Raji (cell line): ENCODE results near the gene NAA80.
A peak's percentile ranks its signal among the peaks of the same experiment; 100 is the strongest.

Experiments used
- POLR2A ChIP-seq: IDR thresholded peaks from 2 replicates; pipeline ENCODE4 v1.6.1; 2011; ENCODE audit warnings: low read depth, low read length, control low read depth; ENCODE audit not compliant: insufficient read depth

The NAA80 gene

GRCh38 chr3:50322386-50323091 lies 23.3 kb upstream of the NAA80 start, which contains the start of gene HYAL2:
HYAL2 (minus strand) TSS chr3:50322745; CDS start chr3:50320489, 2,256 bp downstream.
- TF ChIP-seq POLR2A: no peak

GRCh38 chr3:50322115-50322385 lies 22.8 kb upstream of the NAA80 start:
- TF ChIP-seq POLR2A: no peak

- TF ChIP-seq POLR2A: peak; percentile 68
Measured at GRCh38 chr3:50321336-50322114, 22.3 kb upstream of the NAA80 start.

- no peak for TF ChIP-seq POLR2A
Measured at GRCh38 chr3:50320853-50321335, 21.7 kb upstream of the NAA80 start.

- TF ChIP-seq POLR2A: no peak
Measured at GRCh38 chr3:50319894-50320625, 20.9 kb upstream of the NAA80 start.

- no peak for TF ChIP-seq POLR2A
Measured at GRCh38 chr3:50319181-50319893, 20.1 kb upstream of the NAA80 start.

GRCh38 chr3:50318615-50319014 lies 19.4 kb upstream of the NAA80 start:
- no peak for TF ChIP-seq POLR2A

GRCh38 chr3:50318163-50318562 lies 19.0 kb upstream of the NAA80 start:
- TF ChIP-seq POLR2A: no peak

- no peak for TF ChIP-seq POLR2A
Measured at GRCh38 chr3:50317300-50317699, 18.1 kb upstream of the NAA80 start.

GRCh38 chr3:50316657-50317242 lies 17.5 kb upstream of the NAA80 start:
- TF ChIP-seq POLR2A: no peak

GRCh38 chr3:50314816-50315215 lies 15.6 kb upstream of the NAA80 start:
- no peak for TF ChIP-seq POLR2A

GRCh38 chr3:50314342-50314741 lies 15.1 kb upstream of the NAA80 start:
- no peak for TF ChIP-seq POLR2A

GRCh38 chr3:50304601-50305000 lies 5.4 kb upstream of the NAA80 start:
- TF ChIP-seq POLR2A: no peak

- no peak for TF ChIP-seq POLR2A
Measured at GRCh38 chr3:50303013-50303815, 4.0 kb upstream of the NAA80 start, which contains the start of gene HYAL1. HYAL1 (minus strand) TSS chr3:50303574; CDS start chr3:50302956, 618 bp downstream.
